HAP-1 (cell line): ENCODE measurements around the gene WHAMM.

Experiments used
- DNase-seq, 2 experiments: peaks; one replicate each; pipeline ENCODE4 v3.0.0-alpha.2; 2016 to 2020; ENCODE audit warnings: low spot score in 2 of 2
- H3K27me3 ChIP-seq: fragments of 250-450 bp; sonication (Bioruptor Pico); 2 replicates; pipeline ENCODE4 v1.5.1; 2020; ENCODE audit warnings: low read depth, mild to moderate bottlenecking, moderate library complexity
- H3K36me3 ChIP-seq: fragments of 250-450 bp; sonication (Bioruptor Pico); replicated peaks from 2 replicates; pipeline ENCODE4 v1.5.1; 2020; ENCODE audit warnings: mild to moderate bottlenecking
- H3K4me1 ChIP-seq: fragments of 250-450 bp; sonication (Bioruptor Pico); 2 replicates; pipeline ENCODE4 v1.5.1; 2020; ENCODE audit warnings: mild to moderate bottlenecking
- H3K4me3 ChIP-seq: fragments of 250-450 bp; sonication (Bioruptor Pico); 2 replicates; pipeline ENCODE4 v1.5.1; 2020; ENCODE audit warnings: mild to moderate bottlenecking, moderate library complexity
- H3K9me3 ChIP-seq: fragments of 250-450 bp; sonication (Bioruptor Pico); 2 replicates; pipeline ENCODE4 v1.5.1; 2020; ENCODE audit warnings: mild to moderate bottlenecking, moderate library complexity
- in situ Hi-C: fragments of 300-500 bp; cut with MboI; formaldehyde crosslinking; loops from 3 replicates; pipeline ENCODE4 v1.14.3; 2020; ENCODE audit warnings: low sequenced_read_pairs, inconsistent platforms, mixed read lengths

WHAMM gene

GRCh38 chr15:82789491-82789890 is 19.9 kb upstream of the WHAMM start:
- H3K4me1 ChIP-seq, result no peaks in the 10 kb centered on the region
- in situ Hi-C loops, result no loop called here
- DNase-seq, result no peak
- peaks cover 17% of the 10 kb centered on the region for H3K27me3 ChIP-seq
- H3K36me3 ChIP-seq, result no peaks in the 10 kb centered on the region
- H3K9me3 ChIP-seq, result peaks cover 3% of the 10 kb centered on the region; the same call in 1 of the 2 replicates
- H3K4me3 ChIP-seq, result no peak overlapping the region

- Histone ChIP-seq H3K4me1 (no peaks in the 10 kb centered on the region), H3K4me3 (no peak overlapping the region), H3K36me3 (no peaks in the 10 kb centered on the region), H3K27me3 (peaks cover 19% of the 10 kb centered on the region), H3K9me3 (peaks cover 3% of the 10 kb centered on the region; the same call in 1 of the 2 replicates)
- in situ Hi-C loops, result no loop called here
- no peak for DNase-seq
Observed at GRCh38 chr15:82790321-82790720, 19.1 kb upstream of the WHAMM start.

- H3K4me1 ChIP-seq, result no peaks in the 10 kb centered on the region
- H3K27me3 ChIP-seq, result peaks cover 14% of the 10 kb centered on the region
- peaks cover 3% of the 10 kb centered on the region; the same call in 1 of the 2 replicates for H3K9me3 ChIP-seq
- H3K36me3 ChIP-seq, result no peaks in the 10 kb centered on the region
- H3K4me3 ChIP-seq, result no peak overlapping the region
- in situ Hi-C loops, result no loop called here
- DNase-seq, result no peak
Observed at GRCh38 chr15:82792068-82792467, 17.4 kb upstream of the WHAMM start.

GRCh38 chr15:82793737-82794136 is 15.7 kb upstream of the WHAMM start:
- Histone ChIP-seq H3K4me1 (no peaks in the 10 kb centered on the region), H3K4me3 (no peak overlapping the region), H3K9me3 (peaks cover 3% of the 10 kb centered on the region; the same call in 1 of the 2 replicates), H3K27me3 (peaks cover 19% of the 10 kb centered on the region), H3K36me3 (no peaks in the 10 kb centered on the region)
- in situ Hi-C loops, result no loop called here
- no peak for DNase-seq

- DNase-seq, result no peak
- H3K9me3 ChIP-seq, result peaks cover 3% of the 10 kb centered on the region; the same call in 1 of the 2 replicates
Observed at GRCh38 chr15:82798104-82798503, 11.3 kb upstream of the WHAMM start.

GRCh38 chr15:82798531-82799166 is 10.8 kb upstream of the WHAMM start:
- Histone ChIP-seq H3K4me3 (no peak overlapping the region), H3K4me1 (no peaks in the 10 kb centered on the region), H3K36me3 (no peaks in the 10 kb centered on the region), H3K27me3 (peaks cover 23% of the 10 kb centered on the region), H3K9me3 (peaks cover 3% of the 10 kb centered on the region; the same call in 1 of the 2 replicates)
- DNase-seq, result no peak
- in situ Hi-C loops, result no loop called here

More at GRCh38 chr15:82798104-82798503, 11.3 kb upstream of the WHAMM start:
- in situ Hi-C loops, result no loop called here
- H3K4me1 ChIP-seq, result no peaks in the 10 kb centered on the region
- H3K36me3 ChIP-seq, result no peaks in the 10 kb centered on the region
- peaks cover 21% of the 10 kb centered on the region for H3K27me3 ChIP-seq
- H3K4me3 ChIP-seq, result no peak overlapping the region

- no peaks in the 10 kb centered on the region for H3K4me1 ChIP-seq
- H3K36me3 ChIP-seq, result no peaks in the 10 kb centered on the region
- DNase-seq, result no peak
- H3K9me3 ChIP-seq, result no peaks in the 10 kb centered on the region
- no peak overlapping the region for H3K4me3 ChIP-seq
- H3K27me3 ChIP-seq, result peaks cover 25% of the 10 kb centered on the region
- in situ Hi-C loops, result no loop called here
Observed at GRCh38 chr15:82799183-82799841, 10.1 kb upstream of the WHAMM start.

- H3K27me3 ChIP-seq, result peaks cover 27% of the 10 kb centered on the region
- no peaks in the 10 kb centered on the region for H3K9me3 ChIP-seq
- no peaks in the 10 kb centered on the region for H3K4me1 ChIP-seq
- in situ Hi-C loops, result no loop called here
- H3K4me3 ChIP-seq, result no peak overlapping the region
- no peak for DNase-seq
- no peaks in the 10 kb centered on the region for H3K36me3 ChIP-seq
Observed at GRCh38 chr15:82802497-82802896, 6.9 kb upstream of the WHAMM start.

GRCh38 chr15:82803793-82804574 is 5.4 kb upstream of the WHAMM start:
- H3K36me3 ChIP-seq, result no peaks in the 10 kb centered on the region
- no peak for DNase-seq
- H3K4me3 ChIP-seq, result no peak overlapping the region
- peaks cover 22% of the 10 kb centered on the region for H3K27me3 ChIP-seq
- in situ Hi-C loops, result no loop called here
- H3K9me3 ChIP-seq, result no peaks in the 10 kb centered on the region
- H3K4me1 ChIP-seq, result peaks cover 6% of the 10 kb centered on the region

GRCh38 chr15:82804575-82804949 is 4.9 kb upstream of the WHAMM start:
- in situ Hi-C loops, result no loop called here
- DNase-seq, result no peak
- Histone ChIP-seq H3K27me3 (peaks cover 20% of the 10 kb centered on the region), H3K4me3 (no peak overlapping the region), H3K4me1 (peaks cover 8% of the 10 kb centered on the region), H3K36me3 (no peaks in the 10 kb centered on the region), H3K9me3 (no peaks in the 10 kb centered on the region)

GRCh38 chr15:82805994-82806406 is 3.4 kb upstream of the WHAMM start, which contains the start of gene FSD2:
TSS of gene FSD2 (minus strand) at chr15:82806069. CDS start at chr15:82787390, 18,679 bp downstream.
- H3K9me3 ChIP-seq, result no peaks in the 10 kb centered on the region
- H3K4me3 ChIP-seq, result no peak within 1 kb of the TSS
- H3K4me1 ChIP-seq, result peaks cover 8% of the 10 kb centered on the region
- H3K27me3 ChIP-seq, result peaks cover 14% of the 10 kb centered on the region; the same call in 1 of the 2 replicates
- no peak for DNase-seq
- in situ Hi-C loops, result no loop called here
- H3K36me3 ChIP-seq, result no peaks in the 10 kb centered on the region

- Histone ChIP-seq H3K4me1 (peaks cover 16% of the 10 kb centered on the region), H3K9me3 (no peaks in the 10 kb centered on the region), H3K4me3 (no peak overlapping the region), H3K36me3 (peaks cover 4% of the 10 kb centered on the region), H3K27me3 (peaks cover 8% of the 10 kb centered on the region; the same call in 1 of the 2 replicates)
- in situ Hi-C loops, result no loop called here
- DNase-seq, result no peak
Observed at GRCh38 chr15:82807920-82808633, 1.4 kb upstream of the WHAMM start.

GRCh38 chr15:82808634-82809041 is 790 bp upstream of the WHAMM start:
- in situ Hi-C loops, result no loop called here
- Histone ChIP-seq H3K4me1 (peaks cover 16% of the 10 kb centered on the region), H3K4me3 (no peak overlapping the region), H3K9me3 (no peaks in the 10 kb centered on the region), H3K36me3 (peaks cover 6% of the 10 kb centered on the region), H3K27me3 (peaks cover 7% of the 10 kb centered on the region; the same call in 1 of the 2 replicates)
- DNase-seq, result no peak
